HCT116 (cell line): ENCODE measurements around the gene GPR85. TPM values are rescaled to one million over a fixed set of nuclear protein-coding genes. Genes with fewer than 3 reads are reported as not detected.

Experiments used
- ATAC-seq: fragments of 200-7000 bp; cut with Tn5 transposase; 2 replicates; pipeline ENCODE4 v1.9.1; 2020; ENCODE audit warnings: mild to moderate bottlenecking, moderate library complexity
- BruUV-seq: library from RNA; stranded (reverse); fragments of 400-500 nt; replicated peaks from 2 replicates; lab custom pipeline; 2021; lab: Mats Ljungman, UMichigan
- CTCF ChIA-PET: fragments of 300-600 bp; sonication (Branson Sonifier 250); formaldehyde crosslinking; loops from one replicate; lab custom pipeline; 2021; ENCODE audit warnings: antibody characterized with exemption; lab: Charles Lee
- POLR2A ChIA-PET: fragments of 300-600, 350-600 bp; sonication (Branson Sonifier 250); formaldehyde crosslinking; loops from one replicate; lab custom pipeline; 2021; ENCODE audit warnings: antibody characterized with exemption; lab: Charles Lee
- RAD21 ChIA-PET, 2 experiments: fragments of 300-600 bp; sonication (Branson Sonifier 250); formaldehyde crosslinking; loops; one replicate each; lab custom pipeline; 2023; ENCODE audit warnings: low total read pairs in 2 of 2; ENCODE audit not compliant: uncharacterized antibody in 2 of 2, unreplicated experiment in 2 of 2, low non-redundant PET in 1 of 2; lab: Charles Lee
- DNase-seq: peaks from one replicate; pipeline ENCODE4 v3.0.0-alpha.2; 2010; ENCODE audit warnings: low read depth, low spot score
- H2AFZ ChIP-seq: fragments of 200-600 bp; shearing (Covaris generic), sonication (generic); 2 replicates; pipeline ENCODE4 v1.6.1; 2017; ENCODE audit warnings: low read depth, mixed run types, mixed read lengths, antibody characterized with exemption, low read length; ENCODE audit not compliant: poor library complexity, severe bottlenecking
- H3K27ac ChIP-seq: 2 replicates; pipeline ENCODE4 v1.5.1; 2012; ENCODE audit warnings: low read depth, low read length
- H3K27me3 ChIP-seq: fragments of 200-600 bp; sonication (generic); 2 replicates; pipeline ENCODE4 v1.6.1; 2016; ENCODE audit warnings: mixed run types, low read length, mixed read lengths; ENCODE audit not compliant: insufficient read depth
- H3K36me3 ChIP-seq, 2 experiments: fragments of 200-500 bp in 1 of 2; fragments of 200-600 bp in 1 of 2; sonication (Bioruptor generic) in 1 of 2; sonication (generic) in 1 of 2; 2 replicates each; pipeline versions ENCODE4 v1.5.1 to v1.6.1; 2014 to 2016; ENCODE audit warnings: low read length in 2 of 2, inconsistent platforms in 1 of 2, mixed read lengths in 1 of 2, mixed run types in 1 of 2; ENCODE audit not compliant: insufficient read depth in 2 of 2, control insufficient read depth in 1 of 2
- H3K4me1 ChIP-seq, 2 experiments: fragments of 200-600 bp in 1 of 2; sonication (generic) in 1 of 2; 2 replicates each; pipeline versions ENCODE4 v1.5.1 to v1.6.1; 2012 to 2017; ENCODE audit warnings: low read length in 2 of 2, inconsistent platforms in 1 of 2, mild to moderate bottlenecking in 1 of 2, mixed read lengths in 1 of 2, mixed run types in 1 of 2, moderate library complexity in 1 of 2; ENCODE audit not compliant: insufficient read depth in 2 of 2, control insufficient read depth in 1 of 2
- H3K4me2 ChIP-seq: fragments of 200-600 bp; sonication (generic); 2 replicates; pipeline ENCODE4 v1.6.1; 2017; ENCODE audit warnings: mixed run types, low read length, mixed read lengths
- H3K4me3 ChIP-seq, 2 experiments: fragments of 200-600 bp in 1 of 2; sonication (generic) in 1 of 2; replicated peaks in 1 of 2; 2 replicates each; pipeline ENCODE4 v1.5.1; 2011 to 2016; ENCODE audit warnings: low read length in 2 of 2, control low read depth in 1 of 2, low read depth in 1 of 2, mild to moderate bottlenecking in 1 of 2, mixed read lengths in 1 of 2, mixed run types in 1 of 2
- H3K79me2 ChIP-seq: fragments of 200-600 bp; sonication (generic); 2 replicates; pipeline ENCODE4 v1.6.1; 2017; ENCODE audit warnings: mild to moderate bottlenecking, mixed run types, low read length, moderate library complexity, mixed read lengths; ENCODE audit not compliant: insufficient read depth
- H3K9ac ChIP-seq: fragments of 200-600 bp; sonication (generic); 2 replicates; pipeline ENCODE4 v1.6.1; 2016; ENCODE audit warnings: low read length, mixed read lengths
- H3K9me2 ChIP-seq: fragments of 200-600 bp; sonication (generic), shearing (Covaris generic); 2 replicates; pipeline ENCODE4 v1.6.1; 2017; ENCODE audit warnings: mixed run types, mild to moderate bottlenecking, moderate library complexity; ENCODE audit not compliant: insufficient read depth
- H3K9me3 ChIP-seq, 2 experiments: fragments of 200-500 bp in 1 of 2; fragments of 200-600 bp in 1 of 2; sonication (Bioruptor generic) in 1 of 2; sonication (generic) in 1 of 2; 2 replicates each; pipeline ENCODE4 v1.6.1; 2014 to 2017; ENCODE audit warnings: low read length in 2 of 2, mixed read lengths in 2 of 2, inconsistent platforms in 1 of 2, low read depth in 1 of 2, mild to moderate bottlenecking in 1 of 2, mixed run types in 1 of 2, moderate library complexity in 1 of 2; ENCODE audit not compliant: control insufficient read depth in 1 of 2, insufficient read depth in 1 of 2
- H4K20me1 ChIP-seq: fragments of 200-600 bp; sonication (generic), shearing (Covaris generic); 2 replicates; pipeline ENCODE4 v1.6.1; 2017; ENCODE audit warnings: mixed run types, mild to moderate bottlenecking, moderate library complexity; ENCODE audit not compliant: insufficient read depth
- CBX3 ChIP-seq: IDR thresholded peaks from 2 replicates; pipeline ENCODE4 v1.6.1; 2012; ENCODE audit warnings: low read depth
- ELF1 ChIP-seq: IDR thresholded peaks from 2 replicates; pipeline ENCODE4 v1.6.1; 2012; ENCODE audit warnings: low read depth, borderline replicate concordance
- EZH2 ChIP-seq: fragments of 200-600 bp; sonication (generic); IDR thresholded peaks from 2 replicates; pipeline ENCODE4 v1.6.1; 2017; ENCODE audit warnings: antibody characterized with exemption, mixed run types
- EZH2phosphoT487 ChIP-seq: fragments of 200-600 bp; IDR thresholded peaks from 2 replicates; pipeline ENCODE4 v1.6.1; 2018; ENCODE audit warnings: antibody characterized with exemption, borderline replicate concordance
- JUND ChIP-seq: IDR thresholded peaks from 2 replicates; pipeline ENCODE4 v1.6.1; 2012
- POLR2AphosphoS5 ChIP-seq: IDR thresholded peaks from 2 replicates; pipeline ENCODE4 v1.6.1; 2011; ENCODE audit warnings: mild to moderate bottlenecking, low read depth, low read length, moderate library complexity
- RAD21 ChIP-seq: IDR thresholded peaks from 2 replicates; pipeline ENCODE4 v1.6.1; 2012; ENCODE audit warnings: low read depth, mild to moderate bottlenecking
- SP1 ChIP-seq: IDR thresholded peaks from 2 replicates; pipeline ENCODE4 v1.6.1; 2012; ENCODE audit warnings: low read depth
- YY1 ChIP-seq: IDR thresholded peaks from 2 replicates; pipeline ENCODE4 v1.6.1; 2011; ENCODE audit warnings: low read length, low read depth, moderate library complexity, mild to moderate bottlenecking; ENCODE audit not compliant: insufficient replicate concordance; ENCODE audit errors: extremely low read depth
- intact Hi-C: fragments of 100-400 bp; cut with micrococcal nuclease; formaldehyde crosslinking; loops from 2 replicates; pipeline ENCODE4 v1.10.0; 2022
- total RNA-seq: library from RNA; stranded (reverse); gene quantifications from one replicate; pipeline ENCODE4 v1.2.1, GENCODE V29; 2021; ENCODE audit not compliant: unreplicated experiment
- TF ChIP-seq, protein P1 (sequence below): IDR thresholded peaks from 2 replicates; pipeline ENCODE4 v1.6.1; 2012
- TF ChIP-seq, protein P2 (sequence below): IDR thresholded peaks from 2 replicates; pipeline ENCODE4 v1.6.1; 2011; ENCODE audit warnings: mild to moderate bottlenecking, low read length, moderate library complexity; ENCODE audit not compliant: insufficient replicate concordance; ENCODE audit errors: extremely low read depth
- TF ChIP-seq, protein P3 (sequence below), 3 experiments: fragments of 200-600 bp in 1 of 3; sonication (generic) in 1 of 3; IDR thresholded peaks in 2 of 3; conservative IDR thresholded peaks in 1 of 3; 2 replicates each; pipeline ENCODE4 v1.5.1; 2012 to 2017; ENCODE audit warnings: low read depth in 2 of 3, low read length in 2 of 3, antibody characterized with exemption in 1 of 3, borderline replicate concordance in 1 of 3, control low read depth in 1 of 3, mild to moderate bottlenecking in 1 of 3, mixed read lengths in 1 of 3, mixed run types in 1 of 3, moderate library complexity in 1 of 3; ENCODE audit not compliant: insufficient read depth in 1 of 3

Gene GPR85
- total RNA-seq, 1 experiment from 2014 or later, result not detected

DNA sequence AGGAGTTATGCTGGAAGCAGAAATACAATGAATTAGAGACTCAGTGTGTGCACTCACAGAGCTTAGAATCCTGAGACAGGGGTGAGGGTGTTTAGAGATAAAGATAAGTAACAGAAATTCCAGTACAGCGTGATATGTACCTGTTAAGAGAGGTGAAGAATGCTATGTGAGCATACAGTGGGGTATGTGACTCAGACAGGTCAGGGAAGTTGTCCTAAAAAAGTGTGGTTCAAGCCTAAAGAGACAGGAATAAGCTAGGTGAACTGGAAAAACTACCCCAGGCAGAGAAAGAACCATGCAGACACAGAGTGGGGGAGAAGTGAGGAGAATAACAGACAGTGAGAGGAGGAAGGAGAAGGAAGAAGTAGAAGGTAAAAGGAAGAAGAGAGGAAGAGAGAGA is 23.1 kb upstream of the GPR85 start:
- no TSS peak for BruUV-seq
- no peak overlapping the region for H3K9ac ChIP-seq
- no peaks in the 10 kb centered on the region for H4K20me1 ChIP-seq
- RAD21 ChIA-PET, result no interaction called here
- no peaks in the 10 kb centered on the region for H3K27me3 ChIP-seq
- DNase-seq (no peak), ATAC-seq (no peak)
- H2AFZ ChIP-seq, result no peak overlapping the region
- H3K27ac ChIP-seq, result no peak overlapping the region
- no peak overlapping the region for H3K4me3 ChIP-seq
- CTCF ChIA-PET, result no interaction called here
- no peaks in the 10 kb centered on the region for H3K79me2 ChIP-seq
- H3K36me3 ChIP-seq, result no peaks in the 10 kb centered on the region
- no peaks in the 10 kb centered on the region for H3K4me1 ChIP-seq
- intact Hi-C loops, result no loop called here
- no peaks in the 10 kb centered on the region for H3K9me3 ChIP-seq
- H3K9me2 ChIP-seq, result no peaks in the 10 kb centered on the region
- TF ChIP-seq, protein P1, sequence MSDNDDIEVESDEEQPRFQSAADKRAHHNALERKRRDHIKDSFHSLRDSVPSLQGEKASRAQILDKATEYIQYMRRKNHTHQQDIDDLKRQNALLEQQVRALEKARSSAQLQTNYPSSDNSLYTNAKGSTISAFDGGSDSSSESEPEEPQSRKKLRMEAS, result no peak
- TF ChIP-seq YY1, result no peak
- TF ChIP-seq, protein P2, sequence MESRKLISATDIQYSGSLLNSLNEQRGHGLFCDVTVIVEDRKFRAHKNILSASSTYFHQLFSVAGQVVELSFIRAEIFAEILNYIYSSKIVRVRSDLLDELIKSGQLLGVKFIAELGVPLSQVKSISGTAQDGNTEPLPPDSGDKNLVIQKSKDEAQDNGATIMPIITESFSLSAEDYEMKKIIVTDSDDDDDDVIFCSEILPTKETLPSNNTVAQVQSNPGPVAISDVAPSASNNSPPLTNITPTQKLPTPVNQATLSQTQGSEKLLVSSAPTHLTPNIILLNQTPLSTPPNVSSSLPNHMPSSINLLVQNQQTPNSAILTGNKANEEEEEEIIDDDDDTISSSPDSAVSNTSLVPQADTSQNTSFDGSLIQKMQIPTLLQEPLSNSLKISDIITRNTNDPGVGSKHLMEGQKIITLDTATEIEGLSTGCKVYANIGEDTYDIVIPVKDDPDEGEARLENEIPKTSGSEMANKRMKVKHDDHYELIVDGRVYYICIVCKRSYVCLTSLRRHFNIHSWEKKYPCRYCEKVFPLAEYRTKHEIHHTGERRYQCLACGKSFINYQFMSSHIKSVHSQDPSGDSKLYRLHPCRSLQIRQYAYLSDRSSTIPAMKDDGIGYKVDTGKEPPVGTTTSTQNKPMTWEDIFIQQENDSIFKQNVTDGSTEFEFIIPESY, result no peak
- H3K4me2 ChIP-seq, result no peak overlapping the region
- POLR2A ChIA-PET, result no interaction called here

DNA sequence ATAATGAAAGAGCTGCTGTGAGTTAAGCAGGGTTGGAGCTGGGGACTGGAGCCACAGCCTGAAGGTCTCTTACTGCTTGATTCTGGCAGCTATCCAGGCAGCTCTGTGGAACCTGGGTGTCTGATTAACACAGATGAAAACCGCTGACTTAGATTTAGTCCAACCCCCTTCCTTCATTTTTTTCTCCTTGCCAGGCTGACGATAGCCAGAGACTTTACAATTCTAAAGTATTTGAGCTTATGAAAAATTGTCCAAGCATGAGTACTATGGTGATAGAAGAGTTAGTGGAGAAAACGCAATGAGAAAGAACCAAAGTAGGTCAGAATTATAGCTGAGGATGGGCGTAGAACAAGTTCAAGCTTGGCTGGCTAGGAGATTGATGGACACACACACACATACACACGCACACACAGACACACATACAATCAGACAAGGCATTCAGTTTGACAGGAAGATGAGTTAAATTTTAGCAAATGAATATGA is 13.5 kb upstream of the GPR85 start:
- DNase-seq (no peak), ATAC-seq (no peak)
- no peaks in the 10 kb centered on the region for H4K20me1 ChIP-seq
- CTCF ChIA-PET, result interaction anchor here (1.2 kb wide), 1 partner anchor 60 kb away, joined by 3 read pairs; no protein-coding TSS in a partner anchor
- BruUV-seq, result no TSS peak
- H3K4me1 ChIP-seq, result no peaks in the 10 kb centered on the region; a peak in 1 of 4 replicates
- H3K27ac ChIP-seq, result no peak overlapping the region
- POLR2A ChIA-PET, result interaction anchor here (0.9 kb wide), 1 partner anchor 18 kb away, joined by 4 read pairs; no protein-coding TSS in a partner anchor
- intact Hi-C loops, result no loop called here
- H3K9ac ChIP-seq, result no peak overlapping the region
- H3K36me3 ChIP-seq, result no peaks in the 10 kb centered on the region
- RAD21 ChIA-PET, result no interaction called here
- no peaks in the 10 kb centered on the region for H3K27me3 ChIP-seq
- H3K9me2 ChIP-seq, result no peaks in the 10 kb centered on the region
- H3K4me3 ChIP-seq, result no peak overlapping the region
- no peaks in the 10 kb centered on the region for H3K79me2 ChIP-seq
- no peak overlapping the region for H3K4me2 ChIP-seq
- H3K9me3 ChIP-seq, result no peaks in the 10 kb centered on the region
- no peak overlapping the region for H2AFZ ChIP-seq
- TF ChIP-seq RAD21 (no peak), EZH2 (no peak), CBX3 (no peak), ELF1 (no peak), JUND (no peak), SP1 (no peak), POLR2AphosphoS5 (no peak), EZH2phosphoT487 (no peak)
- TF ChIP-seq, protein P1, result no peak
- TF ChIP-seq, protein P3, sequence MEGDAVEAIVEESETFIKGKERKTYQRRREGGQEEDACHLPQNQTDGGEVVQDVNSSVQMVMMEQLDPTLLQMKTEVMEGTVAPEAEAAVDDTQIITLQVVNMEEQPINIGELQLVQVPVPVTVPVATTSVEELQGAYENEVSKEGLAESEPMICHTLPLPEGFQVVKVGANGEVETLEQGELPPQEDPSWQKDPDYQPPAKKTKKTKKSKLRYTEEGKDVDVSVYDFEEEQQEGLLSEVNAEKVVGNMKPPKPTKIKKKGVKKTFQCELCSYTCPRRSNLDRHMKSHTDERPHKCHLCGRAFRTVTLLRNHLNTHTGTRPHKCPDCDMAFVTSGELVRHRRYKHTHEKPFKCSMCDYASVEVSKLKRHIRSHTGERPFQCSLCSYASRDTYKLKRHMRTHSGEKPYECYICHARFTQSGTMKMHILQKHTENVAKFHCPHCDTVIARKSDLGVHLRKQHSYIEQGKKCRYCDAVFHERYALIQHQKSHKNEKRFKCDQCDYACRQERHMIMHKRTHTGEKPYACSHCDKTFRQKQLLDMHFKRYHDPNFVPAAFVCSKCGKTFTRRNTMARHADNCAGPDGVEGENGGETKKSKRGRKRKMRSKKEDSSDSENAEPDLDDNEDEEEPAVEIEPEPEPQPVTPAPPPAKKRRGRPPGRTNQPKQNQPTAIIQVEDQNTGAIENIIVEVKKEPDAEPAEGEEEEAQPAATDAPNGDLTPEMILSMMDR (IDR thresholded peaks at IDR 0.05 in 2 of 3, conservative IDR thresholded peaks at IDR 0.05 in 1 of 3; ENCODE audit: borderline replicate concordance in 1 of 3, insufficient read depth in 1 of 3, low read depth in 2 of 3, low read length in 2 of 3), result no peak
- TF ChIP-seq, protein P2, result no peak
